SK-N-SH treated with all-trans-retinoic acid at 6 μM for 48 hours (cell line): ENCODE measurements around the gene OSBPL9.

Source experiments
- ATAC-seq: fragments of 200-7000 bp; cut with Tn5 transposase; 3 replicates; pipeline ENCODE4 v1.9.1; 2020; ENCODE audit warnings: mild to moderate bottlenecking, moderate library complexity
- ARNTL ChIP-seq: fragments of 450-650 bp; formaldehyde crosslinking; IDR thresholded peaks from 2 replicates; pipeline ENCODE4 v1.5.0; 2020; ENCODE audit warnings: low read depth, mild to moderate bottlenecking, moderate library complexity, borderline replicate concordance
- BACH2 ChIP-seq: fragments of 250-450 bp; sonication (Bioruptor Pico); IDR thresholded peaks from 2 replicates; pipeline ENCODE4 v1.9.0; 2021; ENCODE audit warnings: mild to moderate bottlenecking, borderline replicate concordance
- CSDC2 ChIP-seq: fragments of 250-450 bp; sonication (Bioruptor Pico); IDR thresholded peaks from 2 replicates; pipeline ENCODE4 v1.5.0; 2020; ENCODE audit warnings: mild to moderate bottlenecking, moderate library complexity
- CSRNP3 ChIP-seq: fragments of 250-450 bp; sonication (Bioruptor Pico); IDR thresholded peaks from 2 replicates; pipeline ENCODE4 v1.5.1; 2021; ENCODE audit warnings: mild to moderate bottlenecking, moderate library complexity
- ESRRG ChIP-seq: fragments of 250-450 bp; sonication (Bioruptor Pico); IDR thresholded peaks from 2 replicates; pipeline ENCODE4 v1.6.1; 2021; ENCODE audit warnings: mild to moderate bottlenecking
- GLIS3 ChIP-seq: fragments of 250-450 bp; sonication (Bioruptor Pico); IDR thresholded peaks from 2 replicates; pipeline ENCODE4 v1.5.0; 2020; ENCODE audit warnings: mild to moderate bottlenecking, moderate library complexity
- ISL1 ChIP-seq: fragments of 250-450 bp; sonication (Bioruptor Pico); IDR thresholded peaks from 2 replicates; pipeline ENCODE4 v2.1.2; 2022; ENCODE audit warnings: mild to moderate bottlenecking, moderate library complexity
- OSR1 ChIP-seq: fragments of 250-450 bp; sonication (Bioruptor Pico); IDR thresholded peaks from 2 replicates; pipeline ENCODE4 v1.8.0; 2022; ENCODE audit warnings: moderate library complexity, mild to moderate bottlenecking, inconsistent platforms
- PATZ1 ChIP-seq: fragments of 250-450 bp; sonication (Bioruptor Pico); IDR thresholded peaks from 2 replicates; pipeline ENCODE4 v1.8.0; 2020; ENCODE audit warnings: mild to moderate bottlenecking, moderate library complexity, borderline replicate concordance
- POU6F1 ChIP-seq: fragments of 250-450 bp; sonication (Bioruptor Pico); IDR thresholded peaks from 2 replicates; pipeline ENCODE4 v1.8.0; 2021; ENCODE audit warnings: low read depth, mild to moderate bottlenecking, moderate library complexity, borderline replicate concordance
- PPARA ChIP-seq: fragments of 250-450 bp; sonication (Bioruptor Pico); IDR thresholded peaks from 2 replicates; pipeline ENCODE4 v1.5.0; 2020; ENCODE audit warnings: mild to moderate bottlenecking, borderline replicate concordance
- RARB ChIP-seq: fragments of 250-450 bp; sonication (Bioruptor Pico); IDR thresholded peaks from 2 replicates; pipeline ENCODE4 v1.8.0; 2021; ENCODE audit warnings: mild to moderate bottlenecking, moderate library complexity
- SNAI2 ChIP-seq: fragments of 250-450 bp; sonication (Bioruptor Pico); IDR thresholded peaks from 2 replicates; pipeline ENCODE4 v1.5.0; 2020; ENCODE audit warnings: mild to moderate bottlenecking, moderate library complexity
- TCF4 ChIP-seq: fragments of 250-450 bp; sonication (Bioruptor Pico); IDR thresholded peaks from 2 replicates; pipeline ENCODE4 v1.8.0; 2021; ENCODE audit warnings: mild to moderate bottlenecking, moderate library complexity, borderline replicate concordance
- TOX ChIP-seq: fragments of 250-450 bp; sonication (Bioruptor Pico); IDR thresholded peaks from 2 replicates; pipeline ENCODE4 v1.8.0; 2021; ENCODE audit warnings: mild to moderate bottlenecking, moderate library complexity, borderline replicate concordance
- TSHZ2 ChIP-seq: fragments of 250-450 bp; sonication (Bioruptor Pico); IDR thresholded peaks from 2 replicates; pipeline ENCODE4 v1.5.0; 2020; ENCODE audit warnings: mild to moderate bottlenecking, moderate library complexity
- ZC3H10 ChIP-seq: fragments of 250-450 bp; sonication (Bioruptor Pico); IDR thresholded peaks from 2 replicates; pipeline ENCODE4 v1.5.1; 2021; ENCODE audit warnings: mild to moderate bottlenecking, moderate library complexity
- ZFP3 ChIP-seq: fragments of 250-450 bp; sonication (Bioruptor Pico); IDR thresholded peaks from 2 replicates; pipeline ENCODE4 v1.5.0; 2020; ENCODE audit warnings: mild to moderate bottlenecking, moderate library complexity
- ZFP30 ChIP-seq: fragments of 450-650 bp; formaldehyde crosslinking; IDR thresholded peaks from 2 replicates; pipeline ENCODE4 v1.5.0; 2022; ENCODE audit warnings: mild to moderate bottlenecking, moderate library complexity
- ZNF70 ChIP-seq: fragments of 450-650 bp; formaldehyde crosslinking; IDR thresholded peaks from 2 replicates; pipeline ENCODE4 v1.5.0; 2020; ENCODE audit warnings: mild to moderate bottlenecking, moderate library complexity
- ZNF8 ChIP-seq: fragments of 450-650 bp; formaldehyde crosslinking; IDR thresholded peaks from 2 replicates; pipeline ENCODE4 v1.5.0; 2020; ENCODE audit warnings: mild to moderate bottlenecking, moderate library complexity

The OSBPL9 gene

GRCh38 chr1:51740652-51741051, 123.8 kb downstream of the OSBPL9 start:
- no peak for TF ChIP-seq POU6F1 (CRISPR knock-in tag)
- no peak for TF ChIP-seq BACH2
- no peak for TF ChIP-seq ZNF70 (CRISPR knock-in tag)
- no peak for TF ChIP-seq TSHZ2 (CRISPR knock-in tag)
- no peak for TF ChIP-seq GLIS3
- no peak for TF ChIP-seq TCF4 (CRISPR knock-in tag)
- no peak for TF ChIP-seq PATZ1
- no peak for TF ChIP-seq ZFP30 (CRISPR knock-in tag)
- ATAC-seq, result no peak

- TF ChIP-seq OSR1 (CRISPR knock-in tag), result no peak
- no peak for TF ChIP-seq POU6F1 (CRISPR knock-in tag)
- TF ChIP-seq ZFP30 (CRISPR knock-in tag), result no peak
- TF ChIP-seq ZNF8 (CRISPR knock-in tag), result no peak
- TF ChIP-seq PPARA (CRISPR knock-in tag), result no peak
- TF ChIP-seq ZNF70 (CRISPR knock-in tag), result no peak
- no peak for TF ChIP-seq CSDC2 (CRISPR knock-in tag)
- no peak for ATAC-seq
Measured at GRCh38 chr1:51741121-51741681, 124.3 kb downstream of the OSBPL9 start.

- TF ChIP-seq ISL1 (CRISPR knock-in tag) (no peak), PPARA (CRISPR knock-in tag) (no peak), BACH2 (no peak), TOX (no peak), TSHZ2 (CRISPR knock-in tag) (no peak), OSR1 (CRISPR knock-in tag) (no peak), SNAI2 (no peak), ZNF70 (CRISPR knock-in tag) (no peak), ARNTL (CRISPR knock-in tag) (no peak), RARB (CRISPR knock-in tag) (no peak), ESRRG (CRISPR knock-in tag) (no peak), ZNF8 (CRISPR knock-in tag) (no peak), CSRNP3 (CRISPR knock-in tag) (no peak), ZC3H10 (CRISPR knock-in tag) (no peak), POU6F1 (CRISPR knock-in tag) (no peak), TCF4 (CRISPR knock-in tag) (no peak), ZFP3 (CRISPR knock-in tag) (no peak)
- no peak for ATAC-seq
Measured at GRCh38 chr1:51744506-51745303, 127.8 kb downstream of the OSBPL9 start.
